Measurements from ENCODE around the gene NLGN4Y.

Gene NLGN4Y

DNA sequence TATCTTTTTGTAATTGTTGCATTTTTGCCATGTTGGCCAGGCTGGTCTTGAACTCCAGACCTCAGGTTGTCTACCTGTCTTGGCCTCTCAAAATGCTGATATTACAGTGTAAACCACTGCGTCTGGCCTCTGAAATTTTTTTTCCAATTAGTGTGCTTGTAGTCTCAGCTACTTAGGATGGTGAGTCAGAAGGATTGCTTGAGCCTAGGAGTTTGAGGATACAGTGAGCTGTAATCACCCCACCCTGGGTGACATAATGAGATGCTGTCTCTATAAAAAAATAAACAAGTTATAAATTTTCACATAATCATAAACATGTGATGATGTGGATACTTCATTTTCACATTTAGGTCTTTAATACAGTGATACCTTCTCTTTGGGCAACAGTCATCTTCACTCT, 154.9 kb downstream of the NLGN4Y start:
- DNase-seq: no peak

DNA sequence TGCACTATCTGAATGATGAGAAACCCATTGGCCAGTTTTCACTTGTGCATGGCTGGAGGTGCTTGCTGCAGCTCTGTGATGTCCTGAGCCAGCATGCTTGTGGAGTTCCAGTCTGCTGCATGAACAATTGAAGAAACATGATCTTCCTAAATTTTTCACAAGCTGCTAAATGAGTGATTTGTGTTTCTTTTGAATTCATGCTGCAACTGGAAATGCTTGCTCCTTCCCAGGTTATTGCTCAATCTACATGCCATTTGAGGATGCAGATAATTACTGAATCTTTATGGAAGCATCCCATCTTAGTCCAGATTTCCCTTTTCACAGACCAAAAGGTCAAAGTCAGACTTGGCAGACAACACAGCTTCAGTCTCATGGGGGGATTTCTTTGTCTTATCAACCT, 170.2 kb downstream of the NLGN4Y start:
- no peak for DNase-seq

- no peak for DNase-seq
Observed at GRCh38 chrY:14708158-14708557, 183.8 kb downstream of the NLGN4Y start.

DNA sequence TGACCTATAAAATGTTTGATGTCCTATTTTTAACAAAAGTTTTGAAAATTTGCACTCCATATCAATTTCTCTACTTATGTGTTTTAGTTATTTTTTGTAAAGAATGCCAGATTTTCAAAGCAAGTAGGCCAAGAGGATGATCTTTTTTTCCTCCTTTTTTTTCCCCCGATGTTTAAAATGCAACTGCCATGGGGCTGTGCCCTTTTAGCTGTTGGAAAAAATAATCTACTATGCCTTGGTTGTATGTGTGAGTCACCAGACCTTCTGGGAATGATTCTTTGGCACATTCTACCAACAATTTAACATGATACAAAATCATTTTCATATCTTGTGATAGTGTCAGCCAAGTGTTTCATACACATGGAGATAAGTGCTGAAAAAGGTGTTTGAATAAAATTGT, 217.3 kb downstream of the NLGN4Y start:
- DNase-seq: no peak

DNA sequence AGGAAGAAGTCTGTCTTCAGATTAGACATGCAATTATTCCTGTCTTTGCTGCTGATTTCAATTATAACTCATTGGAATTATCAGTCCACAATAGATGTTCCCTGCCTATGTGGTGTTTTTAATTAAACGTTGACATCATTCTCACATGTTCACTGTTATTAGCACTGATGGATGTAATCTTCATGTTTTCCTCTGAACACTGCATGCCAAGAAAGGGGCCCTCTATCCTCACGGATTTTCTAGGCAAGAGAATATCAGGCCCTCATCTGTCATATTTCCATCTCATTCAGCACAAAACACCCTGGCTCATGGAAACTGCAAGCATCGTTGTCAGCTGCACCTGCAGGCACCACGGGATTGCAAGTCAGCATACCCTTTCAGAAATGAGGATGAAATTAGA, 224.0 kb downstream of the NLGN4Y start:
- no peak for DNase-seq

- DNase-seq: no peak
Observed at GRCh38 chrY:14755571-14755970, 231.2 kb downstream of the NLGN4Y start.

GRCh38 chrY:14762903-14763302, 238.6 kb downstream of the NLGN4Y start:
- no peak for DNase-seq

GRCh38 chrY:14763600-14763999, 239.3 kb downstream of the NLGN4Y start:
- DNase-seq: no peak

DNA sequence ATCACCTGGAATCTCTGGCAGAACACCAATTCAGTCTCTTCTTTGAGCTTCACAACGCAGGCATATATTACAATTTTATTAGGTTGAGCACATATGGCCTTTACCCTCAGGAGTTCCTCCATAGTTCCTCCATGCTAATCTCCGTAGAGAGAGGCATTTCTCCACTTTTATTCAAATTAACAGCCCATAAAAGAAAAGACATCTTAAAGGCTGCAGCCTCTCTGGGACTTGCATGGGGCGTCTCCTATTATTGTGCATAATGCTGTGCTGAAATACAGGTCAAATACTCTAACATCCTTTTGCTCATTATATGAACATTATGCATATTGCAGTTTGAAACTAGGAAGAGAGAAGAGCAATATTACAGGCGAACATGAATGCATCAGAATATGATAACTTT, 253.9 kb downstream of the NLGN4Y start:
- DNase-seq: no peak

DNA sequence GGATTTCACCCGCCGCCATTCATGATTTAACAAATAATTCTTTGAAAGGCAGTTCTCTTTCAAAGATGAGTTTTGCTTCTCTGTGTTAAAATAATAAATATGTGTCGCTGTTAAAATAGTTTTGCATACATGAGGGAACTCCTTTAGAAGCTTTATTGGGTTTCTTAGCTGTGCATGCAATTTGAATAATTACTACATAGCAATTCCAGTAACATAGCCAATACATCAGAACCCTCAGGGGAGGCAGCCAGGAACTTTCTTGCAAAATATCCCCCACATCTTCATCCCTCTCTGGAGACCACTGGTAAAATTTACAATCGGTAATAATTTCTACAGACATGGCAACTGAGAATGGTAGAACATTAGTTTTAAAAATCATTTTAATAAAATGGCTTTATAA, 268.8 kb downstream of the NLGN4Y start:
- DNase-seq: no peak

- DNase-seq: no peak
Observed at GRCh38 chrY:14793674-14794073, 269.3 kb downstream of the NLGN4Y start.

- no peak for DNase-seq
Observed at GRCh38 chrY:14798010-14798409, 273.7 kb downstream of the NLGN4Y start.

- DNase-seq: no peak
Observed at GRCh38 chrY:14801096-14801495, 276.8 kb downstream of the NLGN4Y start.

GRCh38 chrY:14802125-14802524, 277.8 kb downstream of the NLGN4Y start:
- no peak for DNase-seq

- DNase-seq: no peak
Observed at GRCh38 chrY:14804041-14804440, 279.7 kb downstream of the NLGN4Y start.

GRCh38 chrY:14818452-14818851, 294.1 kb downstream of the NLGN4Y start:
- DNase-seq: no peak

- DNase-seq: no peak
Observed at GRCh38 chrY:14822201-14822600, 297.9 kb downstream of the NLGN4Y start.

DNA sequence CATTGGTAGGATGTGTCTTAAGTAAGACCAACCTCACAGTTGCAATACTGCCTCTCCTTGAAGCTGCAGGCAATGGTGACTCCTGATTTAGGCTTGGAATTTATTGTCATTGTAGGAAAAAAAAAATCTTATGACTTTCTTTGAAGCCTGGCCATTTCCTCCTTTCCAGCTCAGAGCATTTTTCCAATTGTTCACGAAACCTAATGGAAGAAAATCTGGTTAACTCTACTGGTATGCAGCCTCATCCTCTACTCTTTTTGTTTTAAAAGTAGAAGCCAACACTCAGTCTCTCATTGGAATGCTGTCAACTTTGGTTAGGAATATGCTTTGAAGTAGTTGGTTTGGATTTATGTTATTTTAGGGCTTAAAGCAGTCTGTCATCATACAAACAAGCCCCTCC, 298.6 kb downstream of the NLGN4Y start:
- no peak for DNase-seq

GRCh38 chrY:14824583-14824982, 300.3 kb downstream of the NLGN4Y start:
- DNase-seq: no peak

GRCh38 chrY:14825728-14826127, 301.4 kb downstream of the NLGN4Y start:
- no peak for DNase-seq

GRCh38 chrY:14828531-14828930, 304.2 kb downstream of the NLGN4Y start:
- no peak for DNase-seq

GRCh38 chrY:14829366-14829885, 305.1 kb downstream of the NLGN4Y start:
- no peak for DNase-seq

DNA sequence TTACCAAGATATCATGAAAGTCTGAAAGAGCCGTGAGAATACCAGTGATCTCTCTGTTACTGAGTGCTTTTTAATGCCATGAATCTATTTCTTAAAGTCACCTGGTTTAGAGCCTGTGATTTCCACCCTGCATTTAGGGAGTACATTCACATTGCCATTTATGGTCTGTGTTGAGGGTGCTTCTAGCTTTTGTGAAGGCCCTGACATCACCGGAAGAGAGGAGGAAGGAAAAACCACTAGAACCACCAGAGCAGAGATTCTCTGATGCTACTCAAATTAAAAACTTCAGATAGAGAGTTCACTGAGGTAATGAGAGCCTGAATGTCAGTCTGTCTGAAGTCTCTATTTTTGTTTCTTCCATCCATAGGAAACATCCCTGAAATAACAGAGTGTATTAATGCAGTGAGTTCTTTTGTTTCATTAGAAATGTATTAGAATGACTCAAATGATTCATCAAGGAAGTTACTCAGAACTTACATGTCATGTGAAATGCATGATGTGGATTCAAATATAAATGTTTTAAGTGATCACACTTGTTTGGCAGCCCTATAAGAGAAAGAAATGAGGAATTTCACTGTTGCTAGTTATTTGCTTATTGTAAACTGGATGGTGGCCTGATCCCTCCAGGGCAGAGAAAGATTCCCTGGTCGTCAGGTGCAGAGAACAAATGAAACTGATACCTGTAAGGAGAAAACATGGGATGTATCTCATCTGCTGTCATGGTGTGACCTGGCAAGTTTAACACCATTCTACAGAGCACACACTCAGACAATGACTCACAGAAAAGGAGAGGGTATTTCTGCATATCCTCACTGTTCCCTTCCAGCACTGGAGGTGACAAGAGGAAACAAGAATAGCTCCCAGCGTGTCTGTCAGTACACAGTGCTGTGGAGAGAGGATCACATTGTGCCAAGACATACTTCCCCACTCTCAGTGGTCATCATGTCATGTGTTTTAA, 310.1 kb downstream of the NLGN4Y start:
- no peak for DNase-seq

- no peak for DNase-seq
Observed at GRCh38 chrY:14837466-14837865, 313.1 kb downstream of the NLGN4Y start.

DNA sequence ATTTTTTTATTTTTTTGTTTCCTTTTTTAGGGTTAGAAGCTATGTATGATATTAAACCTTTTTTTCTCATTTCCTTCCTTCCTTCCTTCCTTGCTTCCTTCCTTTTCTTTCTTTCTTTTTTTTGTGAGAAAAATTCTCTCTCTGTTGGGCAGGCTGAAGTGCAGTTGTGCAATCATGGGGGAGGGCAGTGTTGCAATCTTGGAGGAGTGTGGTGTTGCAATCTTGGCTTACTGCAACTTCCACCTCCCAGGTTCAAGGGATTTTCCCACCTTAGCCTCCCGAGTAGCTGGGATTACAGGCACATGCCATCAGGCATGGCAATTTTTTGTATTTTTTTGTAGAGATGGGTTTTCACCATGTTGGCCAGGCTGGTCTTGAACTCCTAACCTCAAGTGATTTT, 326.4 kb downstream of the NLGN4Y start:
- DNase-seq: no peak

All from activated CD8-positive, alpha-beta memory T cell treated with anti-CD3 and anti-CD28 coated beads, Interleukin-2, amount 50 U/mL, for 48 hours (primary cell).